MM.1S (cell line): Measurements from ENCODE around the gene ZCWPW1.

ENCODE experiments used
- CTCF ChIP-seq: fragments of 300-600 bp; sonication (generic); IDR thresholded peaks from 2 replicates; pipeline ENCODE4 v1.5.1; 2016; ENCODE audit warnings: antibody characterized with exemption, low read length, mixed read lengths
- EZH2 ChIP-seq: fragments of 300-600 bp; sonication (generic); optimal IDR thresholded peaks from 2 replicates; pipeline ENCODE3; 2017; ENCODE audit warnings: low read depth, mild to moderate bottlenecking, antibody characterized with exemption, low read length, mixed read lengths

- TF ChIP-seq CTCF (no peak), EZH2 (no peak)
These were observed 64.0 kb downstream of the ZCWPW1 start for GRCh38 chr7:100364480-100364879.
